ENCODE results near the gene DGUOK.
"Not testable (repeated sequence)": the region's sequence is repeated elsewhere in the genome, so short reads cannot be mapped to it uniquely, and the experiment has no call there.

Gene DGUOK

GRCh38 chr2:73938718-73939352 lies 12.2 kb downstream of the DGUOK start:
- in situ Hi-C loops (cut with MboI; ENCODE audit: low pct_unique_long_range_greater_than_20kb, low sequenced_read_pairs), result no loop called here
- DNase-seq, result peak; percentile 12

- in situ Hi-C loops (cut with MboI; ENCODE audit: low pct_unique_long_range_greater_than_20kb, low sequenced_read_pairs), result no loop called here
Measured at GRCh38 chr2:73939419-73939818, 12.7 kb downstream of the DGUOK start.

GRCh38 chr2:73940066-73940465 lies 13.4 kb downstream of the DGUOK start:
- DNase-seq; in situ Hi-C loops (cut with MboI; ENCODE audit: low pct_unique_long_range_greater_than_20kb, low sequenced_read_pairs): not testable (repeated sequence)

More at GRCh38 chr2:73939419-73939818, 12.7 kb downstream of the DGUOK start:
- peak; percentile 26 for DNase-seq

GRCh38 chr2:73942664-73943063 lies 16.0 kb downstream of the DGUOK start:
- no peak for DNase-seq
- in situ Hi-C loops (cut with MboI; ENCODE audit: low pct_unique_long_range_greater_than_20kb, low sequenced_read_pairs), result no loop called here

GRCh38 chr2:73944714-73945113 lies 18.0 kb downstream of the DGUOK start:
- no peak for DNase-seq
- in situ Hi-C loops (cut with MboI; ENCODE audit: low pct_unique_long_range_greater_than_20kb, low sequenced_read_pairs), result no loop called here

- in situ Hi-C loops (cut with MboI; ENCODE audit: low pct_unique_long_range_greater_than_20kb, low sequenced_read_pairs), result no loop called here
Measured at GRCh38 chr2:73946215-73946614, 19.5 kb downstream of the DGUOK start.

GRCh38 chr2:73946666-73947065 lies 20.0 kb downstream of the DGUOK start:
- in situ Hi-C loops (cut with MboI; ENCODE audit: low pct_unique_long_range_greater_than_20kb, low sequenced_read_pairs), result no loop called here
- no peak for DNase-seq

More at GRCh38 chr2:73946215-73946614, 19.5 kb downstream of the DGUOK start:
- no peak for DNase-seq

- in situ Hi-C loops (cut with MboI; ENCODE audit: low pct_unique_long_range_greater_than_20kb, low sequenced_read_pairs), result no loop called here
- DNase-seq, result no peak
Measured at GRCh38 chr2:73947412-73948018, 20.8 kb downstream of the DGUOK start.

- in situ Hi-C loops (cut with MboI; ENCODE audit: low pct_unique_long_range_greater_than_20kb, low sequenced_read_pairs), result no loop called here
- no peak for DNase-seq
Measured at GRCh38 chr2:73949802-73950201, 23.1 kb downstream of the DGUOK start.

GRCh38 chr2:73952499-73953446 lies 26.1 kb downstream of the DGUOK start:
- in situ Hi-C loops (cut with MboI; ENCODE audit: low pct_unique_long_range_greater_than_20kb, low sequenced_read_pairs), result no loop called here
- DNase-seq, result no peak

GRCh38 chr2:73956218-73956865 lies 29.7 kb downstream of the DGUOK start:
- in situ Hi-C loops (cut with MboI; ENCODE audit: low pct_unique_long_range_greater_than_20kb, low sequenced_read_pairs), result no loop called here

GRCh38 chr2:73961274-73961673 lies 34.6 kb downstream of the DGUOK start:
- in situ Hi-C loops (cut with MboI; ENCODE audit: low pct_unique_long_range_greater_than_20kb, low sequenced_read_pairs), result no loop called here

More at GRCh38 chr2:73956218-73956865, 29.7 kb downstream of the DGUOK start:
- DNase-seq, result no peak

GRCh38 chr2:73961823-73962615 lies 35.3 kb downstream of the DGUOK start:
- DNase-seq, result no peak
- in situ Hi-C loops (cut with MboI; ENCODE audit: low pct_unique_long_range_greater_than_20kb, low sequenced_read_pairs), result no loop called here

More at GRCh38 chr2:73961274-73961673, 34.6 kb downstream of the DGUOK start:
- DNase-seq, result no peak

GRCh38 chr2:73962798-73963197 lies 36.1 kb downstream of the DGUOK start:
- DNase-seq, result no peak
- in situ Hi-C loops (cut with MboI; ENCODE audit: low pct_unique_long_range_greater_than_20kb, low sequenced_read_pairs), result no loop called here

GRCh38 chr2:73963385-73964120 lies 36.9 kb downstream of the DGUOK start:
- in situ Hi-C loops (cut with MboI; ENCODE audit: low pct_unique_long_range_greater_than_20kb, low sequenced_read_pairs), result no loop called here
- DNase-seq, result no peak

GRCh38 chr2:73964223-73964622 lies 37.5 kb downstream of the DGUOK start:
- no peak for DNase-seq
- in situ Hi-C loops (cut with MboI; ENCODE audit: low pct_unique_long_range_greater_than_20kb, low sequenced_read_pairs), result no loop called here

- in situ Hi-C loops (cut with MboI; ENCODE audit: low pct_unique_long_range_greater_than_20kb, low sequenced_read_pairs), result no loop called here
Measured at GRCh38 chr2:73965053-73965452, 38.4 kb downstream of the DGUOK start.

GRCh38 chr2:73968357-73968937 lies 41.8 kb downstream of the DGUOK start:
- in situ Hi-C loops (cut with MboI; ENCODE audit: low pct_unique_long_range_greater_than_20kb, low sequenced_read_pairs), result no loop called here
- no peak for DNase-seq

More at GRCh38 chr2:73965053-73965452, 38.4 kb downstream of the DGUOK start:
- no peak for DNase-seq
